ENCODE results near the gene BICD2.

GRCh38 chr9:92711844-92712243 is 52.8 kb downstream of the BICD2 start:
- no peak for TF ChIP-seq TEAD4 (IDR thresholded peaks at IDR 0.05; ENCODE audit: low read length)
- no peak for TF ChIP-seq TEAD4 (CRISPR knock-in tag; IDR thresholded peaks at IDR 0.05; ENCODE audit: borderline replicate concordance)
- TF ChIP-seq GTF3C2 (IDR thresholded peaks at IDR 0.05; ENCODE audit: borderline replicate concordance, extremely low read depth, insufficient read length): no peak
- no peak for TF ChIP-seq ADNP (tag; IDR thresholded peaks at IDR 0.05)
- no peak for TF ChIP-seq JUNB (CRISPR knock-in tag; conservative IDR thresholded peaks at IDR 0.05)
- no peak for TF ChIP-seq E2F6 (IDR thresholded peaks at IDR 0.05; ENCODE audit: borderline replicate concordance in 1 of 2, extremely low read depth in 1 of 2, insufficient read depth in 1 of 2, insufficient read length in 1 of 2, low read depth in 1 of 2, low read length in 1 of 2, poor library complexity in 1 of 2, severe bottlenecking in 1 of 2)
- no peak for TF ChIP-seq MXI1 (IDR thresholded peaks at IDR 0.05; ENCODE audit: low read depth, low read length)
- TF ChIP-seq PATZ1 (CRISPR knock-in tag; IDR thresholded peaks at IDR 0.05; ENCODE audit: borderline replicate concordance): no peak
- TF ChIP-seq KDM4B (IDR thresholded peaks at IDR 0.05; ENCODE audit: borderline replicate concordance in 2 of 2, low read depth in 1 of 2): no peak
- TF ChIP-seq ZBTB17 (CRISPR knock-in tag; IDR thresholded peaks at IDR 0.05): no peak
- no peak for TF ChIP-seq CTCF (IDR thresholded peaks at IDR 0.05 in 2 of 3, conservative IDR thresholded peaks at IDR 0.05 in 1 of 3; ENCODE audit: insufficient read depth in 2 of 3, low read depth in 1 of 3, low read length in 3 of 3)
- TF ChIP-seq HEY1 (CRISPR knock-in tag; IDR thresholded peaks at IDR 0.05; ENCODE audit: borderline replicate concordance): no peak
- no peak for TF ChIP-seq ZNF766 (CRISPR knock-in tag; conservative IDR thresholded peaks at IDR 0.05)
- no peak for TF ChIP-seq FOXK1 (CRISPR knock-in tag; IDR thresholded peaks at IDR 0.05; ENCODE audit: borderline replicate concordance)
